ENCODE data around the gene ZDHHC11B.
"Not testable (repeated sequence)": the region's sequence is repeated elsewhere in the genome, so short reads cannot be mapped to it uniquely, and the experiment has no call there.

The ZDHHC11B gene

GRCh38 chr5:783881-784427, 575 bp downstream of the ZDHHC11B start:
- DNase-seq: not testable (repeated sequence)

- not testable (repeated sequence) for DNase-seq
Measured at GRCh38 chr5:783049-783802, 1.3 kb downstream of the ZDHHC11B start.

- DNase-seq: not testable (repeated sequence)
Measured at GRCh38 chr5:782356-782755, 2.2 kb downstream of the ZDHHC11B start.

GRCh38 chr5:780571-780970, 4.0 kb downstream of the ZDHHC11B start:
- not testable (repeated sequence) for DNase-seq

GRCh38 chr5:778967-779366, 5.6 kb downstream of the ZDHHC11B start:
- not testable (repeated sequence) for DNase-seq

- DNase-seq: not testable (repeated sequence)
Measured at GRCh38 chr5:778421-778820, 6.1 kb downstream of the ZDHHC11B start.

- no peak for DNase-seq
Measured at GRCh38 chr5:777756-778161, 6.8 kb downstream of the ZDHHC11B start.

- no peak for DNase-seq
Measured at GRCh38 chr5:776862-777711, 7.4 kb downstream of the ZDHHC11B start.

- no peak for DNase-seq
Measured at GRCh38 chr5:775961-776861, 8.3 kb downstream of the ZDHHC11B start.

GRCh38 chr5:775595-775960, 9.0 kb downstream of the ZDHHC11B start:
- DNase-seq: not testable (repeated sequence)

GRCh38 chr5:774854-775505, 9.5 kb downstream of the ZDHHC11B start:
- DNase-seq: not testable (repeated sequence)

- not testable (repeated sequence) for DNase-seq
Measured at GRCh38 chr5:774304-774703, 10.2 kb downstream of the ZDHHC11B start.

GRCh38 chr5:773517-774264, 10.8 kb downstream of the ZDHHC11B start:
- no peak for DNase-seq

GRCh38 chr5:772931-773330, 11.6 kb downstream of the ZDHHC11B start:
- DNase-seq: not testable (repeated sequence)

GRCh38 chr5:772547-772890, 12.0 kb downstream of the ZDHHC11B start:
- DNase-seq: not testable (repeated sequence)

GRCh38 chr5:771841-772546, 12.5 kb downstream of the ZDHHC11B start:
- not testable (repeated sequence) for DNase-seq

- not testable (repeated sequence) for DNase-seq
Measured at GRCh38 chr5:771087-771781, 13.3 kb downstream of the ZDHHC11B start.

GRCh38 chr5:770585-770984, 13.9 kb downstream of the ZDHHC11B start:
- not testable (repeated sequence) for DNase-seq

GRCh38 chr5:769485-770145, 14.9 kb downstream of the ZDHHC11B start:
- DNase-seq: not testable (repeated sequence)
